HG03565 (cell line): ENCODE results near the gene NBEA.
"Not testable (repeated sequence)": the region's sequence is repeated elsewhere in the genome, so short reads cannot be mapped to it uniquely, and the experiment has no call there.

Source experiments
- ATAC-seq: cut with Tn5 transposase; IDR thresholded peaks from one replicate; pipeline ENCODE4 v1.9.1; 2021; ENCODE audit warnings: mild to moderate bottlenecking, moderate library complexity; ENCODE audit not compliant: unreplicated experiment

The NBEA gene

DNA sequence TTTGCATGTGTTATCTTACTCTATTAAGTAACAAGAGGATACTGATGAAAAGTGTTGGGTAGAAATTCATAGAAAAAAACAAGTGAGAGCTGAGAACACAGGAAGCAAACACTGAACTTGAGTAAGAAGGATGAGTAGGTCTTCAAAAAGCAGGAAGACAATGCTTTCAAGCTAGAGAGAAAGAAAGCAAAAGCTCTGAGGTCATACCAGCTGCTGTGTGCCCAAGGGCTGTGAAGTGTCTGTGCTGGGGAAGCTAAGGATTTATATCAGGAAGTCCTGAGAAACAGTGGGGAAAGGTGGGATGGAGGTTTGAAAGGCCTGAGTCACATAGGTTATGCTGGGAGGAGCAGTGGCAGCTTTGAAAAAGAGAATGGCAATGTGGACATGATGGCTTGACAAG, 679.9 kb downstream of the NBEA start:
- ATAC-seq = no peak

- ATAC-seq = no peak
These were observed 687.0 kb downstream of the NBEA start for GRCh38 chr13:35629026-35629425.

- ATAC-seq = peak; percentile 86
These were observed 688.6 kb downstream of the NBEA start for GRCh38 chr13:35630551-35631275.

GRCh38 chr13:35631666-35632065, 689.6 kb downstream of the NBEA start:
- no peak for ATAC-seq

DNA sequence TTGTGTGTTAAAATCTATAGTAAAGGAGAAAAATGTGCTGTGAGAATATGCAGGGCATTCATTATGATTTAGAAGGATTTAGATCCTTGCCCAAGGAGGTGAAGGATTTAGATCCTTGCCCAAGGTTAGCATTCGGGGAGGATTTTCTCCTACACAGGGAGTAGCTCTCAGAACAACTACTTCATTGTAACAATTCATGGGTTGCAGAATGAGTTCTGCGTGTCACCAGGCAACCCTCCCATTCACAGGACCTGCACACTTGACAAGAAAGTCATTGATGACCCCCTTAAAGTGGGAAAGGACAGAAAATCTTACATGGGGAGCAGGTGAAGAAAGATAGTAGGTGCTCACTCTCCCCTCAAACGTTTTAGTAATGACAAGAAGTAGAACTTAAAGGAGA, 701.6 kb downstream of the NBEA start:
- no peak for ATAC-seq

DNA sequence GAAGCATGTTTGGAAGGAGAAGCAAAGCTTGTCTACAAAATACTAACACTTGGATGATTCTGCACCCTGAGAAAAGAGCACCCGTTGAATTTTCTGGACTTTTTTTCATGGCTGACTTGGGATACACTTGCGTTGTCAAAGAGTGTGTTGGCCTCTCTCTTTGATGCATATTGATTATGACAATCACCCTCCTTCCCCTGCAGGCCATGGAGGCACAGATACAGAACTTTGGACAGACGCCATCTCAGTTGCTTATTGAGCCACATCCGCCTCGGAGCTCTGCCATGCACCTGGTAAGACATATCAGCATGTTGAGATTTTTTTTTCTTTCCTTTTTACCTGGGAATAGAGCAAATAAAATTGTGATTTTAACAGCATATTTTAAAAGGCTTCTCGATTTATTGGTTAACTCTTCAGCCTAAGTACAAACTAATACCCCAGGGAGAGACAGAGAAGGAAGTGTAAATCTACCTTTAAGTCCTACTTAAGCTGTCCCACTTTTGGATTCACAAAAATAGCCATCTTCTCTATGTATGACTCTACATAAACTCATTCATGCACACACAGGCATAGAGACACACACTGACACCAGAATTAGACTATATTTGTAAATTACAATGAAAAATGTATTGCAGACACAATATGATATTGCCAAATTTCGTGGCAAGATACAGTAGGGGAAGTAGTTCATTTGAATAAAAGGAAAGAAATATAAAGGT, 704.1 kb downstream of the NBEA start:
- ATAC-seq = no peak

- ATAC-seq = no peak
These were observed 706.1 kb downstream of the NBEA start for GRCh38 chr13:35648201-35648600.

- no peak for ATAC-seq
These were observed 707.1 kb downstream of the NBEA start for GRCh38 chr13:35649162-35649561.

GRCh38 chr13:35659796-35660195, 717.7 kb downstream of the NBEA start:
- ATAC-seq = no peak

DNA sequence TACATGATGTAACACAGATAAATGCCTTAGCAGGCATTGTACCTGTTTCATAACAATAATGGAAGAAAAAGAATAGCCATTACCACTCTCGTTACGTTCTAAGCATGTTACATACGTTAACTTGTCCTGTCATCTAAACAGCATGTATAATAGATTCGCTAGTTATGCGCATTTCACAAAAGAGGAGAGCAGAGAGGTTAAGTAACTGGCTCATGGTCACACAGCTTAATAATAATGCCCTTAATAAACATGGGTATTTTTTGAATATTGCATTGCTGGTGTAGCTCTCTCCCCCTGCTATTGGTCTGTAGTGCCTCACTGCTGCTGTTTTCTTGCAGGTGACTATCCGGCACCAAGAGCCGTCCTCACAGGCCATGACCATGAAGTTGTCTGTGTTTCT, 722.7 kb downstream of the NBEA start:
- no peak for ATAC-seq

GRCh38 chr13:35669321-35669720, 727.3 kb downstream of the NBEA start:
- ATAC-seq = no peak

DNA sequence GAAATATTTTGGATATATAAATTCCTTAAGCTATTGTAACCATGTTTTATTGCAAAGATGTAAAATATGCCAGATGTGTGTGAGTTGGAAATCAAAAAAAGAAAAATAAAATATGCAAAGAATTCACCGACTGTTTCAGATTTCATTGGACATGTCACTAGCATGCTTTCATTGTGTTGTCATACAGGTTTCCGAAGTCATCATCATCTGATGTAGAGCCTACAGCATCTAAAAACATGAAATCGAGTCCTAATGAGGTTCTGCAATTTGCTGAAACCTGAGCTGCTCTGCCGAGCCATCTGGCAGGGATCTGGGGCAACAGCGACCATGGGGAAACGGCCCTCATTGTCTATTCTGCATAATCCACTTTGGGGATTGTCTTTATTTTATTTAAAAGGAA, 730.5 kb downstream of the NBEA start:
- no peak for ATAC-seq

- ATAC-seq = no peak
These were observed 733.6 kb downstream of the NBEA start for GRCh38 chr13:35675651-35676050.

- not testable (repeated sequence) for ATAC-seq
These were observed 735.8 kb downstream of the NBEA start for GRCh38 chr13:35677863-35678262.

DNA sequence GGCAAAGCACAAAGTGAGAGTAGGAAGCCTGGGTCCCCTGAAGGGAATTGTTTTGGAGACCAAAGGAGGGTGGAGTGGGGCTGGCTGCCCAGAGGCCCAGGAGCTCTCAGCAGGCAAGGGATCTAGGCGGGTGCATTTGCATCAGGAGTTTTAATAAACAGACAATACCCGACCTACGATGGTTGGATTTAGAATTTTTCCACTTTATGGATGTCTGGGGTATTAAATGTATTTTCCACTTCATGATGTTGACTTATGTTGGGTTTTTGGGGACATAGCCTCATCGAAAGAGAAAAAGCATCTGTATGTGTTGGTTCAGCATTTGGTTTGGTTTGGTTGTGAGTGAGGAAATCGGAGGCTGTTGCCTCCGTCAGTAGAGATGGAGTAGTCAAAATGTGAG, 739.6 kb downstream of the NBEA start:
- ATAC-seq = no peak

DNA sequence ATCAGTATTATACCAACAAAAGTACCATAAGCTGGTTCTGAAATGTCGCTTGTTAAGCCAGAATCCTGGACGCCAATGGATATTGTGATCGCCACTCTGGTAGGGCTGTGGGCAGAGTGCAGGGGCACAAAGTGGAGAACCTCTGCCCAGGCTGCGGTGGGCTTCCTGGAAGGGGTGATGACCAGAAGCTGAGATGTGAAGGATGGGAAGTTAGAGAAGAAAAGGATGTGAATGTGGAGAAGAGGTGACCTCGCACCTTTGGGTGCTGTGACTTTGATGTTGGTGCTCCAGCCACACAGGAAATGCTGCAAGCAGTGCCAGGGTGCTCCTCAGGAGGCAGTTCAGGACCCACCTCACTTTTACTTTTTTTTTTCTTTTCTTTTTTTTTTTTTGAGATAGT, 742.4 kb downstream of the NBEA start:
- no peak for ATAC-seq

DNA sequence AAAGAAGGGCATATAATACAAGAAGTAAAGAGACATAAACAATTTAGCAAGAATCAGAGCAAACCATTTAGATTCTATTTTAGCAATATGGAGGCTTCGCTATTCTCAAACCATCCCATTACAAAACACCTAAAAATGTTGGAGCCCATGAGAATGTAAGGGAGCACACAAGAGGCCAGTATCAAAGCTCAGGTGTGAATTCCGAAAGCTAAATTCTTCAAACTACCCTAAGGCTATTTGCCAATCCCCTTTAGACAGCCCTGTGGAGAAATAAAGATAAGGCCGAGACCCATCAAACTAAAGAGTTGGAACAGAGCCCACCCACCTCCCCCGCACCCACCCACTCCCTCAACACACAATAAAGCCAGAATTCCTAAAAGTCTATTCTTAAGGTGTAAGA, 745.3 kb downstream of the NBEA start:
- ATAC-seq = no peak

GRCh38 chr13:35690581-35691207, 748.6 kb downstream of the NBEA start:
- ATAC-seq = no peak

- no peak for ATAC-seq
These were observed 751.2 kb downstream of the NBEA start for GRCh38 chr13:35693134-35693784.

DNA sequence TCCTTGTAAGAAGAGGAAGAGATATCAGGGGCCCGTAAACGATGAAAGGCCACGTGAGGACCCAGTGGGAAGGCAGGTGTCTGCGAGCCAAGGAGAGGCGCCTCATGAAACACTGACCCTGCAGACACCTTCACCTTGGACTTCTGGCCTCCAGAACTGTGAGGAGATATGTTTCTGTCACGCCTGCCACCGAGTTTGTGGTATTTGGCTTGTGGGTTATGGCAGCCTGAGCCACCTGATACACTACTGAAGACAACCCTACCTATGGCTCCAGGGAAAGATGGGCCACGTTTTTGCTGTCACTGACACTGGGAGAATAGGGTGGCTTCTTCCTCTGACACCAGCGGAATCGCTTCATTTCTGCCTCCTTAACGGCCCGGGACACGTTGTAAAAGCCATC, 752.0 kb downstream of the NBEA start:
- ATAC-seq = no peak

- ATAC-seq = no peak
These were observed 752.7 kb downstream of the NBEA start for GRCh38 chr13:35694549-35695447.
